HG02973 (cell line): ENCODE data around the gene ELFN1.

Source experiments
- ATAC-seq: cut with Tn5 transposase; IDR thresholded peaks from one replicate; pipeline ENCODE4 v1.9.1; 2021; ENCODE audit warnings: moderate library complexity; ENCODE audit not compliant: unreplicated experiment

Gene ELFN1

DNA sequence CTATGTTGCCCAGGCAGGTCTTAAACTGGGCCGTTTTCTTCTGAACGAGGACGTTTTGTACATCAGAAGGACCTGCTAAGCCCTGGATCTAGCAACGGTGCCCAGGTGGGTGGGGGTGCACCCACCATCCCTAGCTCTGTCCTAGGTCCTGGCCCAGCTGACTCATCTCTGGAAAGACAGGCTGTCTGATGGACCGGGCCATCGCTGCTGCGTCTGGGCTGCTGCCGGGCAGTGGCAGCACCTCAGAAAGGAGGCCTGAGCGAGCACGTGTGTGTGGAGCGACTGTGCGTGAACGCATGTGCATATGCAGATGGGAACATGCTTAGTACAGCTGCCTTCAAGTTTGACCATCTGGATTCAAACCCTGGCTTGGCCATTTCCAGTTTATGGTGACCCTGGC is 7.3 kb upstream of the ELFN1 start:
- no peak for ATAC-seq

DNA sequence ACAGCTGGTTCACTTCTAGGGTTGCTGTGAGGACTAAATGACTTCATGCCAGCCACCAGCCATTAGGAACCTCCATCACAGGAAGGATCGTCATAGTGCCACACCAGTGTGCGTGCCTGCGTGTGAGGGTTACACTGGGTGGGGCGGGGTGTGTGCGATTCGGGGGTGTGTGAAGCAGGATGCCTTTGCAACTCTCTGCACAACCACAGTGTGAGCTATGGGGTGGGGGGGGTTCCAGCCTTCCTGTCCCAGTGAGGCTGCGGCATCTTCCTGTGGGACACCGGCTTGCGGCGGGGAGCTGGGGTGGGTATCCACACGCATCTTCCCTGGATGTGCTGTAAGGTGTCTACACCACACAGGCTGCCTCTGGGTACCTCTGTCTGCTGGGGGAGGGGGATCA is 6.9 kb upstream of the ELFN1 start:
- ATAC-seq = no peak

DNA sequence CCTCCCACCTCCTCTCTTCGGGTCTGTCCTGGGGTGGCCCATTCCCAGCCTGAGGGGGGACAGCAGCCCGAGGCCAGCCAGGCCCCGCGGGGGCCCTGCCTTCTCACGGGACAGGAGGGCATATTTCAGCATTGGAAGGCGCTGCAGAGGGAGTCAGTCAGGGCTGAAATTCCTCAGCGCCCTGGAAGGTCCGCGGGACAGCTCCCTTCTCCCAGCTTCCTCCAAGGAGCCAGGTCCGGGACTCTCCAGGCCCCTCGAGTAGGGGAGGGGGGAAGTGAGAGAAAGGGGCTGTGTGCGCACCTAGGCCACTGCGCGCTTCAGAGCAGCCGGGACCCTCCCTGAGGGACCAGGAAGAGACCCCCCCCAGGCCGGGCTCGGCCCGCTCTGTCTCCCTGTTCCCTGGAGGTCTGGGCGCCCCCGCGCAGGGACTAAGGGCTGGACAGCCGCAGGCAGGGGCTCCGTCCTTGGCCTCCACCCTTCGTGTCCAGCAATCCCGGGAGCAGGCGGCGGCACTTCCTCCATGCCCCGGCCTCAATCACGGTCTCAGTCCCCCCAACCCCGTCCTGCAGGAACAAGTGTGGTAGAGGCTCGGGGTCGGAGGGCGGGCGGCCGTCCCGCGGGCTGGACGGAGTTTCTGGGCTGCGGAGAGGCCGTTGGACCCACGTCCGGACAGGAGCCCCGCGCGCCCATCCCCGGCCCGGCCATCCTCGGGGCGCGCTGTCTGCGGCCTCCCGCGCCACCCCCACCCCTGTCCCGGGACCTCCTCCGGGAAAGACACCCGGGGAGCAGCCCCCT is 6.0 kb upstream of the ELFN1 start:
- no peak for ATAC-seq

DNA sequence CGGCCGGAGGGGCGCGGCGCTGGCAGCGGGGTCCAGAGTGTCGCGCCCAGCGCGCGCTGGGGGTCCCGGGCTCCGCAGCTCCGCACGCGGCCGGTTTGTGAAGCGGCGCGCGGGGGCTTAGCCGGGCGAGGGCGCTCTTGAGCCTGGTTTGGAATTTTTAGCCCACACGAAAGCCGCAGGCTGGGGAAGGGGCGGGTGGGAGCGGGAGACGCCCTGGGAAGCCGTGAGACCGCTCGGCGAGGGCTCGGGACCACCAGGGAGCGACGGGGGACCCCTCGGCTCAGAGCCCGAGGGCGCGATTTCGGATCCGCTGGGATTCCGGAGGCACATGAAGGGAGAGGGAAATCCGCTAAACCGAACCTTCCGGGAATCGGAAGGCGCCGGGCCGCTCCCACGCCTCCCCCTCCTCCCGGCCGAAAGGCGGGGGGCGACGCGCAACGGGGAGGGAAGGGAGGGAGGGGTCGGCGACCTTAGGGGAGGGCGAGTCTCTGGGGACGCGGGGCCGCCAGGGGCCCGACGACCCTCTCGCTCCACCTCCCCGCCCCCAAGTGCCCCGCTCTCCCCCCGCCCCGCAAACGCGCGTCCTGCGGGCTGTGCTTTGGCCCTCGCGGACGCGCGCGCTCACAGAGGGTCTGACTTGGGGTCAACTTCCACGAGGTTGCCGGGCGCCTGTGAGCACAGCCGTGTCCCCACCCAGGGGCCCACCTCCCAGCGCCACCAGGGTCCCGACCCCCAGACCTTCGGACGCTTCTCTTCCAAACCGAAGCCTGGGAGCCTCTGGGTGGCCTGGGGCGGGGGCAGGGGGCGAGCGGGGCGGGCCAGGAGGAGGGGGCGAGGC is 5.1 kb upstream of the ELFN1 start:
- no peak for ATAC-seq

DNA sequence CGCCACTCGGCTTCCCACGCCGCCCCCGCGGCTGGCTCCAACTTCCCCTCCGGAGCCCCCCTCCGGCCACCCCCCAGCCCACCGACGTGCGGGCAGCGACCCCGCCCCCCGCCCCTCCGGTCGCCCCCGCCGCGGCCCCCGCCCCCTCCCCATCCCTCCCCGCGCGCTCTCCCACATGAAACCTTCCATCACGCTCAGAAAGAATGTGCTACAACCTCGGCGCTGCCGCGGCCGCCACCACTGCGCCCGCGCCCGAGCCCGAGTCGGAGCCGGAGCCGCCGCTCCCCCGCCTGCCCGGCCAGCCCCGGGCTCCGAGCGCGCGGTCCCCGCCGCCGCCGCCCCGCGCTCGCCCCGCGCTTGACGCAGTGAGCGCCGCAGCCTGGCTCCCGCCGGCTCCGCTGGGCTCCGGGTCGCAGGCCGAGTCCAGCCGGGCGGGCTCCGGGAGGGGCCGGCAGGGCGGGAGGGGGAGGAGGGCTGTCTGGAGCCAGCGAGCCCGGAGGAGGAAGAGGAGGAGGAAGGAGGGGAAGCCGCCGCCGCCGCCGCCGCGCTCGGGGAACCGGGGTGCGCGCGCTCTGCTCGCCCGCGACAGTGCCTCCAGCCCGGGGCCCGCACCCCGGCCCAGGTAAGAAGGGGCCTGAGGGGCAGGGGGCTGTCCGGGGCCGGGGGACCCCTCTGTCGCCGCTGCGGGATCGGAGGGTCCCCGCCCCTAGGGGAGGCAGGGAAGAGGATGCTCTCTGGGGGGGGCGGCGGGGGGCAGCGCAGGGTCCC is 4.3 kb upstream of the ELFN1 start:
- ATAC-seq = no peak

DNA sequence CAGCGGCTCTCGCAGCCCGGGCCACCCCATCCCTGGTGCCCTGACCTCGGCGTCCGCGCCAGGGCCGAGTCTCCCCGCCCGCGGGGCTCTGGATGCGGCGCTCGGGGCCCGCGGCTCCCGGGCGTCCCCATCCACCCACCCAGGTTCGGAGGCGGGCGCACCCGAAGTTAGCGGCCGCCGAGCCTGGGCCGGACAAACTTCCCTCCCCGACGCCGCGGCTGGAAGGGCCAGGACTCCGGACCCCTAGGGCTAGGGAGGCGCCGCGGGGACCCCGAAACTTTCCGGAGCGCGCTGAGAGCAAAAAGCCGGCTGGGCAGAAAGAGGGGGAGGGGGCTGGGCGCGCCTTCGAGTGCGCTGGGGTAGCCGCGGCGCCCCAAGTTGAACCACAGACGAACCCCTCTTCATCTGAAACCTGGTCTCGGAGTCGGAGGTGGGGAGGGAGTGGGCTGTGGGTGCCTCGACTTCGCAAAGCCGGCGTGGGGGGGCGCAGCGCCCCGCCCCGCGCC is 3.7 kb upstream of the ELFN1 start:
- no peak for ATAC-seq

DNA sequence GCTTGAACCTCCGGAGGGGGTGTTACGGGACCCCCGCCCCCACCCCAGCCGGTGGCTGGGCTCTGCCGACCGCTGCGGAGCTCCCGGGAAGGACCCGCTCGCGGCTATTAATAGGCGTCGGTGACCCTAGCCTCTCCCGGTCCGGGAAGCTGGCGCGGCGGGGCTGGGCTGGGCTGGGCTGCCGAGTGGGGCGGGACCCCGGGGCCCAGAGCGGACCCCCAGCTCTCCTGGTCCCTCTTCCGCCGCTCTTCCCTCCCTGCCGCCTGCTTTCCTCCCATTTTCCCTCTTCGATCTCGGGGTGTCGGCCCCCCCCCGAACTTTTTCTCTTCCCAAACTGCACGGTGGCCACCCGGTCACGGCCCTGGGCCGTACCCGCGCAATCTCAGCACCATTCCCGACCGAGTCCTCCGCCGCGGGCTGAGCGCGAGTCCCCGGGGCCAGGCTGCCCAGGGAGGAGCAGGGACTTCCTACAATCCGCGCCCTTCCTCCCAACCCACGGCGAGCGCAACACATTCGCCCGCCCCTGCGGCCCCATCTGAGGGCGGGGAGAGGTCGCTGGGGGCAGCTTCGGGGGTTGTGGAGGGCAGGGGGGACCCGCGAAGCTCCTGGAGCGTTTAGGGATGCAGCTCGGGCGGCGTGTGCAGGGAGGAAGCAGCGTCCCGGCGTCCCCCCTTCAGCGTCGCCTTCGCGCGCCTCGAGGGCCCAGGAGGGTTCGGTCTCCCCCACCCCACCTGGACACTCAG is 3.1 kb upstream of the ELFN1 start:
- no peak for ATAC-seq

DNA sequence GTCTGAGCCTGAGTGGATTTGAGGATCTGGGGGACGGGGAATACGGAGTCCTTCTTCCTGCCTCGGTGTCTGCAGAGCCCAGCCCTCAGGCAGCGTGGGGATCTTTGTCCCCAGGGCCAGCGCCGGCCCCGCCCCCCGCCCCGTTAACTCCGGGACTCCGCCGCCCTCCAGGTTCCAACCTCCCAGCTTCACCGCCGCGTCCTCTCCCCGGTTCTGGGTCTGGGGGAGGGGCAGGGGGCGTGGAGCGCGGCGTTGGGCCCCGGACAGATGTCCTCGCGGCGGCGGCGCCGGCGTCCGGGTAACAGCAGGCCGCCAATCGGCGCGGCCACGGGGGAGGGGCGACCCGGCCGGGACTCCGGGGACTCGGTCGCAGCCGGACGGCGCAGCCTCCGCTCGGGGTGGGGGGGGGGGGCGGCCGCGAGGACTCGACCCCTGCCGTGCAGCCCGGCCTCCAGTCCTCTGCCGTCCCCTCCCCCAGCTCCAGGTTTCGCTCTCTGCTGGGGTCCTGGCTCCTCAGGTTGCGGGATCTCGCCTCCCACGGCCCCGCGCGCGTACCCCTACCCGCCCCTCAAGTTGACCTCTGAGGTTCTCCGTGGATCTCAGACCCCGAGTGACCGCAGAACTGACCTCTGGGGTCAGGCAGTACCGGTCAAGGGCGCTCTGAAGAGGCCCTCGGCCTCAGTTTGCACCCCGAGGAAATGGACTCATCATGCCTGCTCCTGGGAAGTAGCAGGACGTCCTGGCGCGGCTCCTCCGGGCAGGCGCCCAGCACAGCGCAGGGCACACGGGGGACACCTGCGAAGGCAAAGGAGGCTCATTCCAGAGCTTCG is 2.3 kb upstream of the ELFN1 start:
- no peak for ATAC-seq

DNA sequence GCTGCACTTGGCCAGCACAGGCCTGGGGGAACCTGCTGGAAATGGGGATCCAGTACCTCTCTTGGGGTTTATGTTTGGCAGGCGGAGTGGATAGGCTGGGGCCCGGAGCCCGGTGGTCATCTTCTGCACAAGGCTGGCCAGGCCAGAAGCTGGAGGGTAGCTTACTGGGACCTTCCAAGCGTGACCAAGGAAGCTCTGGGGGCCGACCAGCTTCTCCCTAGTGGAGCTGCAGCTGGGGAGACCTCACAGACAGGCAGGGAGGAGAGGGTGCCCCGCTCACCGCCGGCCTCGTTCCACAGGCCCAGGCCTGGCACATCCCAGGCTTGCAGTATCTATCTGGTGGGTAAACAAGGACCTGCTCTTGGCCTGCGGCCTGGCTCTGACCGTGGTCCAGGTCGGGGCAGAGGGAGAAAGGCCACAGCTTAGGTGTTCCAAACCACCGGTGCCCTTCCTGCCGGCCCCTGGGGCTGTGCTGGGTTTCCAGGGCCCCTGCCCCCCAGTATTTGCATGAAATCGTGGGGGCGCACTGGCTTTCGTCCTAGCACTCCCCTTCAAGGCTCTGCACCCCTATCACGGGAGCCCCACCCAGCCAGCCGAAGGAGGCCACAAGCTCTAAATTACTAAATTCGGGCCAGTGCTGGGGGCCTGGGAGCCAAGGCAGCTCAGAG is 1.5 kb upstream of the ELFN1 start:
- no peak for ATAC-seq

DNA sequence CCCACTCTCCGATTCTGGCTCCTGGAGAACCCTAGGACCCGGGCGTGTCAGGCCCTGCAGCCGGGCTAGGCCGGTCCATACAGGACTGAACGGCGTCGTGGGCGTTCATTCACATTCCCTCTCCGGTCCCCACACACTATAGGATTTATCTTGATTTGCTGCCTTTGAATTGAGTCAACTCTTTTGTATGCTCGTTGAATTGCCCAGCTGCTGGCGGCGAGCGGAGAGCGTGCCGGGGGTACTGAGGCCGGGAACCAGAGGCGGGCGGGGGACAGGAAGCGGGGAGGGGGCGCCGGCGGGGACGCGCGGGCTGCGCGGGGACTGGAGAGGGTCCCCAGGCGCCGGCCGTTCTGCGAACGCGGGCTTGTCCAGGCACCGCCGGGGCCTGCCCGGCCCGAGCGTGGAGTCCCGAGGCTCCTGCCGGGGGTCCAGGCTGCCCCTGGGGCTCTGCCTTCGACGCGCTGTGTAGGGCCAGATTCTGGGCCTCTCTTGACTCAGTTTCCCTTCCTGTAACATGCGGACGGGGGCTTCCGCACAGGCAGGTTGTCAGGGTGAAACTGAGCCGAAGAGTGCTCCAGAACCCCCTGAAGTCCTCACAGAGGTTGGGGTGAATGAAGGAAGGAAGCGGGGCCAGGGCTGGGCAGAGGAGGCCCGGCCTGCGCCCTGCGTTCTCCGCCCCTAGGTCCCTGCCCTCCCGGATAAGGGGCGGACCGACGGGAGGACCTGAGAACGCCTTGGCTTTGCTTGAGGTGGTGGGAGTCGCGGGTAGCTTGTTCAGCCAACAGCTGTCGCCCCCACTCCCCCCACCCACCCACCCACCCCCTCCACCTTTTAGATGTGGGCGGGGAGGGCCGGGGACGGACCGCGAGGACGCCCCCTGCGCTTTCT is 769 bp upstream of the ELFN1 start:
- ATAC-seq = no peak

DNA sequence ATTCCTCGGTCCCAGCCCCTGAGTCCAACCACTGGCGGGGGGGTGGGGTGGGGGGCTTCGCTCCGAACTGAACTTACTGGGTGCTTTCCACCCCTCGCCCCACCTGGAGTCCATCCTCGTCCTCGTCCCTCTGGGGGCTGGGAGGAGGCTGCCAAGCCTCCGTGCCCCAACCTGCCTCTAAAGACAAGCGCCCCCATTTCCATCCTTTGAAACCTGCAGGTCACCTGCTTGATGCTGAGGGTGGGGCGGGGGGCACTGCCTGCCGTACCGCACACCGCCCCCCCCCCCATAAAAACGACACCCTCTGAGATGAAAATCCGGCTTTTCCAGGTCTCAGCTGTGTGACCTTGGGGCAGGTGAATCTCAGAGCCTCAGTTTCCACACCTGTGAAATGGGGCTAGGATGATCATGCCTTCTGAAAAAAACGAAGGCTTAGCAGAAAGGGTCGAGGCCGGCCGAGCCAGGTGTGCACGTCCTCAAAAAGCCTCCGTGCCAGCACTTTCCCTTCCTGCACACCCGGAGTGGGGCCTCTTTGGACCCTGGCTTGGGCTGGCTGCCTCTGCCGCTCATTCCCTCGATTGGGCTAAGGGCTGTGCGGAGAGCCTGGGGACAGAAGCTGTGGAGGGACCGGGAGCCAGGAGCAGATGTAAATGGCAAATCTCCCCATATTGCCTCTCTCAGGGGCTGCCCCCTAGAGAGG is 967 bp downstream of the ELFN1 start:
- no peak for ATAC-seq

DNA sequence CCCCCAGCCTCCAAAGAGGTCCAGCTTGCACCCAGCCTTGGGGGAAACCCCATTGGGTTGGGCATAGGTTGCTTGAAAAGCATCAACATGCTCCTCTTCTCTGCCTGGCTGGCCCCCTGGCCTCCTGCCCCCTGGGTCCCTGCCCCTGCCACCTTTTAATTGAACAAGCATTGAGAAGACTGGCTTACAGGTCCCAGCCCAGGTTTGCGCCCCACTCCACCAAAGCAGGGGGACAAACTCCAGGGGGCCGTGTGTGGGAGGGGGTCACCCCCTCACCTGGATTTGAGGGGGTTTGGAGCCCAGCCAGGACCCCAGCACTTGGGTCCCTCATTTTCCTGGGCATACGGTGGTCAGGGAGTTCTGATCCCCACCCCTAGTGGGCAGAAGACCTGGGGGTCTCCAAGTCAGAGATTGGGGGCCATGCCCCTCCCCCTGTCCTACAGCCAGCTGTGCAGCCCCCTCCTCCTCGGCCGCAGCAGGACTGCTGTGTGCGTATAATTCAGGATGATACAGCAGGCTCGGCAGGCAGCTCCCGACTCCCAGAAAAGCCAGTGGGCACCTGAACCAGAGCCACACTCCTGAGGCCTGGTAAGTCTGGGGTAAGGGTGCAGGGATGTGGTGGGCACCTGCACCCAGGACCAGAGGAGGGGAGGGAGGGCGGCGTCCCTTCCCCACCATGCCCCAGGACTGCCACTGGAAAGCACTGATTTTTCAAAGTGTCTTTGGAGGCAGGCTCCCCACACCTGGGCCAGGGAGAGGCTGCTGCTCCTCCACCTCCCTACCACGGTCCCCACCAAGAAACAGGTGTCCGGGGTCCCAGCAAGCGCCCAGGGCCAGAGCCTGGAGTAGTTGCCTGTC is 1.7 kb downstream of the ELFN1 start:
- no peak for ATAC-seq

DNA sequence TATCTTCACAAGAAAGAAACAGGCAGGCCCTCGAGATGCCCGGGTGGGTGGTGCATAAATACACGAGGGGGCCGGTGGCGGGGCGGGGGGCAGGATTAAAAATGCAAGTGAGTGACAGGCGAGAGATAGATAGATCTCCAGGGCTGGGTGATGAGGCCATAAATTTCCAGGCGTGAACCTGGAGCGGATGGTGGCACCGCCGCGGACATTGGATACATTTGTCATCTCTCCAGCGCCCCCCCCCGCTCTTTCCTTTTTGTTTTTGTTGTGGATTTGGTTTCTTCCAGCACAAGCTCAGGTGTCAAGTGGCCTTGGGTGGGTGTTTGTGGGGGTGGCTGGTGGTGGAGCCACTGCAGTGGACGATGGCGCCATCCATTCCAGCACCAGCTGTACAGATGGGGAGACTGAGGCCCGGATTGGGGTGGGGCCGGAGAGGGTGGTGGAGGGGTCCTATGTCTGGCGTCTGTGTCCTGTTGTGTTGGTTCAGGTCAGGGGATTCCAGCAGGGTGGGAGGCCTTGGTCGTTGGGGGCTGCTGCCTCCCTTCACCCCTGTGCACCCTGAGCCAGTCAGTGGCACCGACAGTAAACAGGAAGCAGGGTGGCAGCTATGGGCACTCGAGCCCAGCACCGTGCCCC is 2.9 kb downstream of the ELFN1 start:
- no peak for ATAC-seq

DNA sequence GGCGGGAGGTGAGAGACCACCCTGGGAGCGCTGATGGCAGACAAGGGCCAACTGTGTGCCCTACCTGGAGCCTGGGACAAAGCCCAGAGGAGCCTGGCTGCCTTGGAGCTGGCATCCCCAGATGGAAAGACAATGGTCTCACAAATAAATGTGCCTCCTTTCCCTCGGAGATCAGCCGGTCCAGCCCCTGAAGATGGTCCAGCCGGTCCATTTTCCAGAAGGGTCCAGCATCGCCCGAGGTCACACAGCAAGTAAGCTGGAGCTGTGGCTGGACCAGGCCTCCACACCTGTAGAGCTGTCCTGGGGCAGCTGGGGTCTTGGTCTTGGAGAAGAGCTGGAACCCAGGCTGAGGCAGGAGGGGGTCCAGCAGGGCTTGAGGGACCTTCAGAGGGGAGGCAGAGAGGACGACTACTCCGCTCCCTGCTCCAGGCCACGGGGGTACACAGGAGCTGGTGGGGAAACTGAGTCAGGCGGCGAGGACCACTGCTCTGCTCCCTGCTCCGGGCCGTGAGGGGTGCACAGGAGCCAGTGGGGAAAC is 3.6 kb downstream of the ELFN1 start:
- no peak for ATAC-seq

DNA sequence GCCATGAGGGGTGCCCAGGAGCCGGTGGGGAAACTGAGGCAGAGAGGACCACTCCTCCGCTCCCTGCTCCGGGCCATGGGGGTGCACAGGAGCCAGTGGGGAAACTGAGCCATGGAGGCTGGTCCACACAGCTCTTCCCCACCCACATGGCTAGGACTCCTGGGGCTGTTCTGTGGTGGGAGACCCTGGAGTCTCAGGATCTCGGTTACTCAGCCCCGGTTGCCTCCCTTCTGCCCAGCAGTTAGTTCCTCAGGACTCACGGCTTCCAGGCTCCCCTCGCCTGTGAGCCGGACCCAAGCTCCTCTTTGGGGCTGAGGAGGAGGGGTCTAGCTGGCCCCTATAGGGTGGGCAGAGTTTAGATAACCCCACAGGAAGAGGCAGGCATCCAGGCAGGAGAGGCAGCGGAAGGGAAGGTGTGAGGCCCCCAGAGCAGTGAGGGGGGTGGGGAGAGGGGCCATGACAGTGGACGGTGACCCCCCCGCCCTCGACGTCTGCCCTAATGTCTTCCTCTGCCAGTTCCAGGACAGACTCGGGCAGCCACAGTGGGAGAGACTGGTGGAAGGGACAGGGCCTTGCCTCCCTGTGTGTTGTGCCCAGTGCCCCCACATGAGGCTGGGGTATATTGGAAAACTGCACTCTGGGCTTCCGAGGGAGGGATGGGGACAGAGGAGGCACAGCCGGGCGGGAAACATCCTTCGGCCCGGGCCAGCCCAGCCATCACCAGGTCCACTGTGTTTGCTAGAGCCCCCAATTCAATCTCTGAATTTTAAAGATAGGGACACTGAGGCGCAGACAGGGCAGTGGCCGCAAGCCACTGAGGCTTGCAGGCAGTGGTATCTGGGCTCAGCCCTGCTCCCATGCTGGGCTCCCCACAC is 4.3 kb downstream of the ELFN1 start:
- no peak for ATAC-seq
